GM13977 (cell line): Measurements from ENCODE around the gene CNGB1.

ENCODE experiments used
- DNase-seq: peaks from one replicate; pipeline ENCODE4 v3.0.0; 2012; ENCODE audit warnings: low spot score
- in situ Hi-C: fragments of 300-500 bp; cut with MboI; formaldehyde crosslinking; loops from one replicate; pipeline ENCODE4 v1.12.0; 2022; ENCODE audit warnings: low sequenced_read_pairs, low pct_unique_long_range_greater_than_20kb, mixed read lengths, inconsistent platforms; ENCODE audit not compliant: unreplicated experiment
- TF ChIP-seq, protein P1 (sequence below): IDR thresholded peaks from 2 replicates; pipeline ENCODE4 v1.5.1; 2012; ENCODE audit warnings: mild to moderate bottlenecking, control low read depth; ENCODE audit not compliant: insufficient read depth; ENCODE audit errors: extremely low read depth, missing control alignments

CNGB1 gene

DNA sequence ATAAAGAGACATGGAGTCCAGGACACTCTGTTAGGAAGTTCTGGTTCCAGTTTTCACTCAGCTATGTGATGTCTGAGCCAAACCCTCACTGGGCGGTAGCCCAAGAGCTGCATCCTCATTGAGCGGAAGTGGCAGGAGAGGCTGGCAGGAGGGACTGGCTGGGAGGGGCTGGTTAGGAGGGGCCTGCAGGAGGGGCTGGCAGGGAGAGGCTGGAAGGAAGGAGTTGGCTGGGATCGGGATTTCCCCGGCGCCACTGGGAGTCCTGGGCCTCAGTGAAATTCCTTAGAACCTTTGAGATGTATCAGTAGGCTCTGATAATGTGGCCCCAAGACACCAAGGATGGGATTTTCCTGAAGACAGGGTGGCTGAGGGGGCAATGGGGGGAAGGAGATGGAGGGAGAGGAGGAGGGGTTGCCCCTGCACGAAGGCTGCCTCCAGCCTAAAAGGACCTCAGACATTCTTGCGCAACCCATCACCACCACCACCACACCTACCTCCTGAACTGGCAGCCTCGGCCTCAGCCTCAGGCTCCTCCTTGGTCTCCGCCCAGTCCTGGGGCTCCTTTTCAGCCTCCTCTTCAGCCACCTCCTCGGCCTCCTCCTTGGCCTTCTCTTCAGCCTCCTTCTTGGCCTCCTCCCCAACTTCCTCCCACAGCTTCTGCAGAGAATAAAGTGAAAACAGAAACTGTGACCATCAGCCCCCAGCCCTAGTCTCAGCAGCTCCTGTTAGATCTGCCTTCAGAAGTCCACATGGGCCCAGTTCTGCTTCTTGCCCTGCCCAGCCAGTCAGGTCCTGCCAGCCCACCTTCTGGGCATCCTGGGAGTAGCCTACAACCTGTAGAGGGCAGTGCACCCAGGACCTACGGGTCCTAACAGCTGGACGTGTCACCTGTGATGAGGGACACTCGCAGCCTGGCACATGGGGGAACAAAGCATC is 31.7 kb downstream of the CNGB1 start:
- TF ChIP-seq, protein P1, sequence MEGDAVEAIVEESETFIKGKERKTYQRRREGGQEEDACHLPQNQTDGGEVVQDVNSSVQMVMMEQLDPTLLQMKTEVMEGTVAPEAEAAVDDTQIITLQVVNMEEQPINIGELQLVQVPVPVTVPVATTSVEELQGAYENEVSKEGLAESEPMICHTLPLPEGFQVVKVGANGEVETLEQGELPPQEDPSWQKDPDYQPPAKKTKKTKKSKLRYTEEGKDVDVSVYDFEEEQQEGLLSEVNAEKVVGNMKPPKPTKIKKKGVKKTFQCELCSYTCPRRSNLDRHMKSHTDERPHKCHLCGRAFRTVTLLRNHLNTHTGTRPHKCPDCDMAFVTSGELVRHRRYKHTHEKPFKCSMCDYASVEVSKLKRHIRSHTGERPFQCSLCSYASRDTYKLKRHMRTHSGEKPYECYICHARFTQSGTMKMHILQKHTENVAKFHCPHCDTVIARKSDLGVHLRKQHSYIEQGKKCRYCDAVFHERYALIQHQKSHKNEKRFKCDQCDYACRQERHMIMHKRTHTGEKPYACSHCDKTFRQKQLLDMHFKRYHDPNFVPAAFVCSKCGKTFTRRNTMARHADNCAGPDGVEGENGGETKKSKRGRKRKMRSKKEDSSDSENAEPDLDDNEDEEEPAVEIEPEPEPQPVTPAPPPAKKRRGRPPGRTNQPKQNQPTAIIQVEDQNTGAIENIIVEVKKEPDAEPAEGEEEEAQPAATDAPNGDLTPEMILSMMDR = no peak
- in situ Hi-C loops = no loop called here
- DNase-seq = no peak

- in situ Hi-C loops = no loop called here
- TF ChIP-seq, protein P1 = no peak
- DNase-seq = no peak
Observed at GRCh38 chr16:57938484-57938883, 32.4 kb downstream of the CNGB1 start.

- TF ChIP-seq, protein P1 = no peak
- in situ Hi-C loops = no loop called here
- DNase-seq = no peak
Observed at GRCh38 chr16:57937861-57938260, 33.1 kb downstream of the CNGB1 start.

GRCh38 chr16:57935904-57936303 is 35.0 kb downstream of the CNGB1 start:
- no peak for DNase-seq
- TF ChIP-seq, protein P1 = no peak
- in situ Hi-C loops = no loop called here

GRCh38 chr16:57930533-57930932 is 40.4 kb downstream of the CNGB1 start:
- in situ Hi-C loops = no loop called here
- TF ChIP-seq, protein P1 = no peak

DNA sequence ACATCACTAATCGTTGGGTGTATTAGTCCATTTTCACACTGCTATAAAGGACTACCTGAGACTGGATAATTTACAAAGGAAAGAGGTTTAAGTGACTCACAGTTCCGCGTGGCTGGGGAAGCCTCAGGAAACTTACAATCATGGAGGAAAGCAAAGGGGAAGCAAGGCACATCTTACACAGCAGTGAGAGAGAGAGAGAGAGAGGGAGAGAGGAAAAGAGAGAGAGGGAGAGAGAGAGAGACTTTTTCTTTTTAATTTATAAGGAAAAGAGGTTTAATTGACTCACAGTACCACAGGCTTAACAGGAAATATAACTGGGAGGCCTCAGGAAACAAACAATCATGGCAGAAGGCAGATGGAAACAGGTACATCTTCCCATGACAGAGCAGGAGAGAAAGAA is 41.7 kb downstream of the CNGB1 start:
- in situ Hi-C loops = no loop called here
- TF ChIP-seq, protein P1 = no peak
- no peak for DNase-seq

More at GRCh38 chr16:57930533-57930932, 40.4 kb downstream of the CNGB1 start:
- no peak for DNase-seq
